Left cardiac atrium (tissue), 4 donors: Measurements from ENCODE around the gene GDF9. TPM values are rescaled to one million over a fixed set of nuclear protein-coding genes. Genes with fewer than 3 reads are reported as not detected.

Source experiments
- ATAC-seq, 2 donors: fragments of 200-7000 bp; cut with Tn5 transposase; one replicate each; pipeline ENCODE4 v1.9.1; 2020; ENCODE audit warnings: mild to moderate bottlenecking in 2 of 2, moderate library complexity in 2 of 2
- DNase-seq: peaks from one replicate; pipeline ENCODE4 v3.0.0-alpha.2; 2020
- intact Hi-C, 2 donors: fragments of 100-400 bp; cut with DNase I; formaldehyde crosslinking; loops; one replicate each; pipeline versions ENCODE4 v1.14.1 to v1.15.1; 2022 to 2023
- long read RNA-seq: library from polyadenylated mRNA; unstranded; transcript quantifications from one replicate; pipeline ENCODE4 v2.0.0, GENCODE V29; 2021
- total RNA-seq, 2 donors: library from RNA; stranded (reverse); fragmentation: NEBNext Ultra II Directional; extraction: Animal tissue kit (Norgen Biotek cat#: 25700); gene quantifications; one replicate each; pipeline ENCODE4 v1.2.1, GENCODE V29; 2021
- donor health status: DM: no; HTN: yes; CAD: no.
- donor health status: DM: no; HTN: yes; CAD: no; lungs with severe emphysema.
- donor health status: DM: yes; HTN: yes; CAD: no.
- donor health status: Dilated cardiomyopathy.

GDF9 gene
- under 1 TPM in 1 of 2 donors, not detected in 1; 0.65 TPM for total RNA-seq
- long read RNA-seq: 0 reads

GRCh38 chr5:132866342-132867045, at the start of gene GDF9, which contains the start of gene UQCRQ:
GDF9 (minus strand) TSS chr5:132866469; CDS start chr5:132864533, 1,936 bp downstream.
UQCRQ (plus strand) TSS chr5:132866642; CDS start chr5:132866882, 240 bp downstream.
- ATAC-seq (peak; percentile 99), DNase-seq (peak; percentile 96)
- intact Hi-C loops: no loop called here

GRCh38 chr5:132915681-132916080, 49.4 kb upstream of the GDF9 start:
- ATAC-seq: no peak
- DNase-seq: no peak
- intact Hi-C loops: no loop called here

- intact Hi-C loops: no loop called here
These were observed 43.4 kb upstream of the GDF9 start for GRCh38 chr5:132909702-132910101.

GRCh38 chr5:132907161-132907560, 40.9 kb upstream of the GDF9 start:
- ATAC-seq (no peak), DNase-seq (no peak)
- intact Hi-C loops: no loop called here

More at GRCh38 chr5:132909702-132910101, 43.4 kb upstream of the GDF9 start:
- no peak for DNase-seq
- no peak for ATAC-seq

- DNase-seq (no peak), ATAC-seq (no peak)
- intact Hi-C loops: no loop called here
These were observed 39.7 kb upstream of the GDF9 start for GRCh38 chr5:132905938-132906337.

- intact Hi-C loops: no loop called here
- DNase-seq: no peak
- ATAC-seq: no peak
These were observed 35.5 kb upstream of the GDF9 start for GRCh38 chr5:132901730-132902129.

- ATAC-seq: no peak
- DNase-seq: no peak
- intact Hi-C loops: no loop called here
These were observed 34.8 kb upstream of the GDF9 start for GRCh38 chr5:132901036-132901435.

- ATAC-seq (no peak), DNase-seq (no peak)
- intact Hi-C loops: no loop called here
These were observed 31.8 kb upstream of the GDF9 start for GRCh38 chr5:132898094-132898493.

GRCh38 chr5:132896685-132897084, 30.4 kb upstream of the GDF9 start:
- ATAC-seq: no peak
- intact Hi-C loops: no loop called here
- DNase-seq: no peak

- DNase-seq (no peak), ATAC-seq (peak in 1 of 2 donors; percentile 22)
- intact Hi-C loops: no loop called here
These were observed 29.5 kb upstream of the GDF9 start for GRCh38 chr5:132895719-132896305.

- intact Hi-C loops: no loop called here
- no peak for ATAC-seq
- no peak for DNase-seq
These were observed 24.5 kb upstream of the GDF9 start for GRCh38 chr5:132890817-132891216.

- DNase-seq: no peak
- no peak for ATAC-seq
- intact Hi-C loops: no loop called here
These were observed 23.2 kb upstream of the GDF9 start for GRCh38 chr5:132889501-132889900.

GRCh38 chr5:132887283-132887682, 21.0 kb upstream of the GDF9 start:
- DNase-seq (no peak), ATAC-seq (no peak)
- intact Hi-C loops: no loop called here

GRCh38 chr5:132886064-132886823, 20.0 kb upstream of the GDF9 start:
- DNase-seq: no peak
- ATAC-seq: no peak
- intact Hi-C loops: no loop called here

GRCh38 chr5:132884548-132884947, 18.3 kb upstream of the GDF9 start:
- DNase-seq (no peak), ATAC-seq (no peak)
- intact Hi-C loops: no loop called here

- DNase-seq: peak; percentile 32
- intact Hi-C loops: loop anchor here in 1 of 2 donors (2.0 kb wide), 1 partner anchor 53 kb away; the partner anchor contains the start of gene SHROOM1
- peak; percentile 84 to 85 for ATAC-seq
These were observed 17.1 kb upstream of the GDF9 start for GRCh38 chr5:132883261-132883834.

- DNase-seq (no peak), ATAC-seq (peak; percentile 76 to 79)
- intact Hi-C loops: loop anchor here in 1 of 2 donors (5.0 kb wide), 1 partner anchor 46 kb away; the partner anchor contains the start of gene SHROOM1
These were observed 11.7 kb upstream of the GDF9 start for GRCh38 chr5:132877938-132878337.

- ATAC-seq (no peak), DNase-seq (no peak)
- intact Hi-C loops: loop anchor here in 1 of 2 donors (5.0 kb wide), 1 partner anchor 45 kb away; the partner anchor contains the start of gene SHROOM1
These were observed 11.2 kb upstream of the GDF9 start for GRCh38 chr5:132877466-132877865.

- intact Hi-C loops: loop anchor here in 1 of 2 donors (5.0 kb wide), 1 partner anchor 44 kb away; the partner anchor contains the start of gene SHROOM1
- ATAC-seq (no peak), DNase-seq (no peak)
These were observed 9.9 kb upstream of the GDF9 start for GRCh38 chr5:132876020-132876759.
